ENCODE data around the gene FGFBP1. TPM values are rescaled to one million over a fixed set of nuclear protein-coding genes. Genes with fewer than 3 reads are reported as not detected.
A peak's percentile ranks its signal among the peaks of the same experiment; 100 is the strongest.

The FGFBP1 gene
- polyA plus RNA-seq (2012; ENCODE audit: insufficient read depth, insufficient read length, low read depth) = not detected

- Histone ChIP-seq H3K36me3 (no peaks in the 10 kb centered on the region), H3K9me3 (no peaks in the 10 kb centered on the region), H3K27me3 (peaks cover 12% of the 10 kb centered on the region), H3K4me1 (no peaks in the 10 kb centered on the region), H3K4me3 (ENCODE audit: low read depth, low read length) (no peak within 1 kb of the TSS)
- DNase-seq = no peak
- no peak for TF ChIP-seq CTCF (IDR thresholded peaks at IDR 0.05; ENCODE audit: low read depth, low read length)
Observed at GRCh38 chr4:15938640-15939039, at the start of gene FGFBP1. TSS of gene FGFBP1 (minus strand) at chr4:15938740. CDS start at chr4:15936632, 2,108 bp downstream.

- no peaks in the 10 kb centered on the region for H3K27me3 ChIP-seq
- no peak for DNase-seq
- no peaks in the 10 kb centered on the region; the same call in 1 of the 2 replicates for H3K4me1 ChIP-seq
- no peak for TF ChIP-seq CTCF (IDR thresholded peaks at IDR 0.05; ENCODE audit: low read depth, low read length)
- H3K4me3 ChIP-seq (ENCODE audit: low read depth, low read length) = no peak overlapping the region
- no peaks in the 10 kb centered on the region; the same call in 1 of the 2 replicates for H3K9me3 ChIP-seq
- no peaks in the 10 kb centered on the region for H3K36me3 ChIP-seq
Observed at GRCh38 chr4:15988222-15988621, 49.7 kb upstream of the FGFBP1 start.

GRCh38 chr4:15986907-15987306 is 48.4 kb upstream of the FGFBP1 start:
- Histone ChIP-seq H3K36me3 (no peaks in the 10 kb centered on the region), H3K4me3 (ENCODE audit: low read depth, low read length) (no peak overlapping the region), H3K27me3 (no peaks in the 10 kb centered on the region), H3K4me1 (no peaks in the 10 kb centered on the region; the same call in 1 of the 2 replicates), H3K9me3 (no peaks in the 10 kb centered on the region; the same call in 1 of the 2 replicates)
- DNase-seq = peak; percentile 51
- TF ChIP-seq CTCF (IDR thresholded peaks at IDR 0.05; ENCODE audit: low read depth, low read length) = no peak

- Histone ChIP-seq H3K4me3 (ENCODE audit: low read depth, low read length) (no peak overlapping the region), H3K9me3 (no peaks in the 10 kb centered on the region; the same call in 1 of the 2 replicates), H3K36me3 (no peaks in the 10 kb centered on the region), H3K27me3 (peaks cover 3% of the 10 kb centered on the region; the same call in 1 of the 2 replicates), H3K4me1 (no peaks in the 10 kb centered on the region; the same call in 1 of the 2 replicates)
- no peak for TF ChIP-seq CTCF (IDR thresholded peaks at IDR 0.05; ENCODE audit: low read depth, low read length)
- DNase-seq = no peak
Observed at GRCh38 chr4:15983610-15984009, 45.1 kb upstream of the FGFBP1 start.

GRCh38 chr4:15982842-15983524 is 44.4 kb upstream of the FGFBP1 start:
- no peak for DNase-seq
- Histone ChIP-seq H3K36me3 (no peaks in the 10 kb centered on the region), H3K9me3 (no peaks in the 10 kb centered on the region; the same call in 1 of the 2 replicates), H3K4me3 (ENCODE audit: low read depth, low read length) (no peak overlapping the region), H3K27me3 (peaks cover 4% of the 10 kb centered on the region; the same call in 1 of the 2 replicates), H3K4me1 (no peaks in the 10 kb centered on the region; the same call in 1 of the 2 replicates)
- TF ChIP-seq CTCF (IDR thresholded peaks at IDR 0.05; ENCODE audit: low read depth, low read length) = no peak
